Esophagus muscularis mucosa (tissue), 4 donors: ENCODE measurements around the gene SLC35A4. TPM values are rescaled to one million over a fixed set of nuclear protein-coding genes. Genes with fewer than 3 reads are reported as not detected.

Source experiments
- DNase-seq: peaks from one replicate; pipeline ENCODE4 v3.0.0-alpha.2; 2017; ENCODE audit errors: extremely low spot score
- H3K27ac ChIP-seq, 4 donors: fragments of 200-600 bp; sonication (generic); replicated peaks in 1 of 4; 1 replicate in 3 of 4; 2 replicates in 1 of 4; pipeline ENCODE4 v1.5.1; 2016 to 2019; ENCODE audit warnings: mild to moderate bottlenecking in 1 of 4
- H3K27me3 ChIP-seq, 4 donors: fragments of 200-600 bp; sonication (generic); one replicate each; pipeline versions ENCODE4 v1.5.1 to v1.6.0; 2016 to 2019
- H3K36me3 ChIP-seq, 4 donors: fragments of 200-600 bp; sonication (generic); one replicate each; pipeline ENCODE4 v1.5.1; 2016 to 2019
- H3K4me1 ChIP-seq, 4 donors: fragments of 200-600 bp; sonication (generic); one replicate each; pipeline ENCODE4 v1.5.1; 2016 to 2019
- H3K4me3 ChIP-seq, 4 donors: fragments of 200-600 bp; sonication (generic); 1 replicate in 2 of 4; 2 replicates in 2 of 4; pipeline ENCODE4 v1.5.1; 2016 to 2019; ENCODE audit warnings: mild to moderate bottlenecking in 4 of 4, moderate library complexity in 1 of 4
- H3K9me3 ChIP-seq, 4 donors: fragments of 200-600 bp; sonication (generic); 1 replicate in 3 of 4; 2 replicates in 1 of 4; pipeline ENCODE4 v1.5.1; 2016 to 2019
- CTCF ChIP-seq, 3 experiments: fragments of 200-600 bp in 2 of 3; fragments of 450-650 bp in 1 of 3; sonication (generic) in 2 of 3; IDR thresholded peaks; one replicate each; pipeline ENCODE4 v1.5.1; 2017 to 2019; ENCODE audit warnings: antibody characterized with exemption in 3 of 3, mild to moderate bottlenecking in 2 of 3, moderate library complexity in 1 of 3
- EP300 ChIP-seq: sonication (generic); formaldehyde crosslinking; IDR thresholded peaks from one replicate; pipeline ENCODE4 v1.6.1; 2017; ENCODE audit warnings: antibody characterized with exemption
- POLR2A ChIP-seq: fragments of 450-650 bp; IDR thresholded peaks from one replicate; pipeline ENCODE4 v1.6.1; 2017; ENCODE audit warnings: antibody characterized with exemption, moderate library complexity, mild to moderate bottlenecking, low read depth
- POLR2AphosphoS5 ChIP-seq, 2 donors: sonication (generic); formaldehyde crosslinking; IDR thresholded peaks; one replicate each; pipeline ENCODE4 v1.6.1; 2017; ENCODE audit warnings: antibody characterized with exemption in 2 of 2
- WGBS: methylation state at CpG from one replicate; pipeline ENCODE4 v1.1.5; 2018; 5-methylcytosine and 5-hydroxymethylcytosine counted together
- intact Hi-C: fragments of 100-400 bp; cut with DNase I; formaldehyde crosslinking; loops from one replicate; pipeline ENCODE4 v1.15.1; 2023
- total RNA-seq, 4 donors: library from RNA; depleted of rRNA; stranded (reverse); fragments of >200 nt; gene quantifications; one replicate each; pipeline versions ENCODE4 v1.1.0 to v1.2.1, GENCODE V29; 2016

SLC35A4 gene
- total RNA-seq, 4 donors from 2014 or later = 27.8 to 45.1 (median 36.6) TPM

GRCh38 chr5:140548300-140548688, 16.3 kb upstream of the SLC35A4 start:
- no peaks in the 10 kb centered on the region for H3K27me3 ChIP-seq
- H3K4me1 ChIP-seq = peaks cover 43 to 48% (median 45%) of the 10 kb centered on the region in 4 donors
- DNase-seq = no peak
- H3K36me3 ChIP-seq = peaks cover 5 to 55% (median 48%) of the 10 kb centered on the region in 4 donors
- H3K9me3 ChIP-seq = no peaks in the 10 kb centered on the region
- TF ChIP-seq POLR2AphosphoS5 (IDR thresholded peaks at IDR 0.05) (peak in 1 of 2 donors; percentile 76), CTCF (IDR thresholded peaks at IDR 0.05) (no peak)
- peak overlapping the region; percentile 93 to 98 (median 96) for H3K27ac ChIP-seq
- WGBS = 20% methylated on average over 5 of the region's 5 CpGs
- peak overlapping the region; percentile 60 to 67 (median 63) for H3K4me3 ChIP-seq
- intact Hi-C loops = no loop called here

GRCh38 chr5:140548791-140549190, 15.8 kb upstream of the SLC35A4 start:
- H3K9me3 ChIP-seq = no peaks in the 10 kb centered on the region
- H3K27me3 ChIP-seq = no peaks in the 10 kb centered on the region
- peaks cover 5 to 51% (median 43%) of the 10 kb centered on the region in 4 donors for H3K36me3 ChIP-seq
- peaks cover 43 to 51% (median 49%) of the 10 kb centered on the region in 4 donors for H3K4me1 ChIP-seq
- peak overlapping the region; percentile 93 to 98 (median 96) for H3K27ac ChIP-seq
- WGBS = 79% methylated on average over 2 of the region's 7 CpGs
- no peak for TF ChIP-seq POLR2A
- no peak for TF ChIP-seq POLR2AphosphoS5 (IDR thresholded peaks at IDR 0.05)
- TF ChIP-seq EP300 = no peak
- TF ChIP-seq CTCF (IDR thresholded peaks at IDR 0.05) = no peak
- intact Hi-C loops = no loop called here
- peak overlapping the region in 3 of 4 donors; percentile 60 to 67 (median 61) for H3K4me3 ChIP-seq
- peak; percentile 74 for DNase-seq

- no peaks in the 10 kb centered on the region for H3K27me3 ChIP-seq
- H3K9me3 ChIP-seq = no peaks in the 10 kb centered on the region
- H3K4me3 ChIP-seq = no peak overlapping the region
- TF ChIP-seq POLR2A (peak; percentile 3), CTCF (IDR thresholded peaks at IDR 0.05) (no peak), POLR2AphosphoS5 (IDR thresholded peaks at IDR 0.05) (peak in 1 of 2 donors; percentile 54), EP300 (peak; percentile 45)
- 59% methylated on average over 3 of the region's 3 CpGs for WGBS
- H3K36me3 ChIP-seq = peaks cover 5 to 44% (median 38%) of the 10 kb centered on the region in 4 donors
- H3K4me1 ChIP-seq = peaks cover 49 to 58% (median 56%) of the 10 kb centered on the region in 4 donors
- peak; percentile 91 for DNase-seq
- intact Hi-C loops = loop anchor here (5.0 kb wide), 1 partner anchor 88 kb away; the partner anchor contains the start of gene TMCO6
- H3K27ac ChIP-seq = peak overlapping the region; percentile 93 to 98 (median 96)
These were observed 15.1 kb upstream of the SLC35A4 start for GRCh38 chr5:140549237-140550144.

- Histone ChIP-seq H3K27me3 (no peaks in the 10 kb centered on the region), H3K4me3 (no peak overlapping the region), H3K9me3 (no peaks in the 10 kb centered on the region), H3K4me1 (peaks cover 58 to 67% (median 65%) of the 10 kb centered on the region in 4 donors), H3K36me3 (peaks cover 5 to 36% (median 28%) of the 10 kb centered on the region in 4 donors), H3K27ac (peak overlapping the region; percentile 93 to 98 (median 96))
- WGBS = 73% methylated on average over 7 of the region's 11 CpGs
- DNase-seq = no peak
- no peak for TF ChIP-seq POLR2A
- no peak for TF ChIP-seq POLR2AphosphoS5 (IDR thresholded peaks at IDR 0.05)
- no peak for TF ChIP-seq CTCF (IDR thresholded peaks at IDR 0.05)
- TF ChIP-seq EP300 = no peak
- intact Hi-C loops = loop anchor here (5.0 kb wide), 1 partner anchor 87 kb away; the partner anchor contains the start of gene TMCO6
These were observed 14.2 kb upstream of the SLC35A4 start for GRCh38 chr5:140550147-140551079.
